ENCODE measurements around the gene ASB10. TPM values are rescaled to one million over a fixed set of nuclear protein-coding genes. Genes with fewer than 3 reads are reported as not detected.

Gene ASB10
- total and polyA plus RNA-seq, 2 of the 13 experiments (the other 11 are each of a cell fraction or from before 2014, with no cell fraction given), result not detected

GRCh38 chr7:151168003-151168786 is 18.9 kb downstream of the ASB10 start (continued):
- TF ChIP-seq ZNF614 (CRISPR knock-in tag; IDR thresholded peaks at IDR 0.05; ENCODE audit: borderline replicate concordance) (no peak), HNRNPLL (IDR thresholded peaks at IDR 0.05; ENCODE audit: low read depth, low read length, poor library complexity, severe bottlenecking) (peak; percentile 27), RAD21 (CRISPR knock-in tag; IDR thresholded peaks at IDR 0.05) (peak; percentile 38; the same call in 1 of the 2 replicates), ZNF430 (CRISPR knock-in tag; IDR thresholded peaks at IDR 0.05) (no peak), ZNF768 (CRISPR knock-in tag; IDR thresholded peaks at IDR 0.05) (peak; percentile 48; the same call in 1 of the 2 replicates), FOXP1 (IDR thresholded peaks at IDR 0.05) (no peak), FOXP1 (CRISPR knock-in tag; IDR thresholded peaks at IDR 0.05) (no peak), RBM39 (IDR thresholded peaks at IDR 0.05; ENCODE audit: low read depth, low read length, poor library complexity, severe bottlenecking) (peak; percentile 56), MTF2 (CRISPR knock-in tag; IDR thresholded peaks at IDR 0.05; ENCODE audit: borderline replicate concordance) (peak; percentile 97), SSRP1 (CRISPR knock-in tag; IDR thresholded peaks at IDR 0.05) (no peak), ZNF256 (CRISPR knock-in tag; conservative IDR thresholded peaks at IDR 0.05) (no peak), CEBPG (CRISPR knock-in tag; IDR thresholded peaks at IDR 0.05) (no peak), ZFX (CRISPR knock-in tag; IDR thresholded peaks at IDR 0.05; ENCODE audit: low read depth) (no peak)
- TF ChIP-seq, protein P1, sequence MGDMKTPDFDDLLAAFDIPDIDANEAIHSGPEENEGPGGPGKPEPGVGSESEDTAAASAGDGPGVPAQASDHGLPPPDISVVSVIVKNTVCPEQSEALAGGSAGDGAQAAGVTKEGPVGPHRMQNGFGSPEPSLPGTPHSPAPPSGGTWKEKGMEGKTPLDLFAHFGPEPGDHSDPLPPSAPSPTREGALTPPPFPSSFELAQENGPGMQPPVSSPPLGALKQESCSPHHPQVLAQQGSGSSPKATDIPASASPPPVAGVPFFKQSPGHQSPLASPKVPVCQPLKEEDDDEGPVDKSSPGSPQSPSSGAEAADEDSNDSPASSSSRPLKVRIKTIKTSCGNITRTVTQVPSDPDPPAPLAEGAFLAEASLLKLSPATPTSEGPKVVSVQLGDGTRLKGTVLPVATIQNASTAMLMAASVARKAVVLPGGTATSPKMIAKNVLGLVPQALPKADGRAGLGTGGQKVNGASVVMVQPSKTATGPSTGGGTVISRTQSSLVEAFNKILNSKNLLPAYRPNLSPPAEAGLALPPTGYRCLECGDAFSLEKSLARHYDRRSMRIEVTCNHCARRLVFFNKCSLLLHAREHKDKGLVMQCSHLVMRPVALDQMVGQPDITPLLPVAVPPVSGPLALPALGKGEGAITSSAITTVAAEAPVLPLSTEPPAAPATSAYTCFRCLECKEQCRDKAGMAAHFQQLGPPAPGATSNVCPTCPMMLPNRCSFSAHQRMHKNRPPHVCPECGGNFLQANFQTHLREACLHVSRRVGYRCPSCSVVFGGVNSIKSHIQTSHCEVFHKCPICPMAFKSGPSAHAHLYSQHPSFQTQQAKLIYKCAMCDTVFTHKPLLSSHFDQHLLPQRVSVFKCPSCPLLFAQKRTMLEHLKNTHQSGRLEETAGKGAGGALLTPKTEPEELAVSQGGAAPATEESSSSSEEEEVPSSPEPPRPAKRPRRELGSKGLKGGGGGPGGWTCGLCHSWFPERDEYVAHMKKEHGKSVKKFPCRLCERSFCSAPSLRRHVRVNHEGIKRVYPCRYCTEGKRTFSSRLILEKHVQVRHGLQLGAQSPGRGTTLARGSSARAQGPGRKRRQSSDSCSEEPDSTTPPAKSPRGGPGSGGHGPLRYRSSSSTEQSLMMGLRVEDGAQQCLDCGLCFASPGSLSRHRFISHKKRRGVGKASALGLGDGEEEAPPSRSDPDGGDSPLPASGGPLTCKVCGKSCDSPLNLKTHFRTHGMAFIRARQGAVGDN (CRISPR knock-in tag; IDR thresholded peaks at IDR 0.05), result peak; percentile 30; the same call in 1 of the 2 replicates
- TF ChIP-seq, protein P2, sequence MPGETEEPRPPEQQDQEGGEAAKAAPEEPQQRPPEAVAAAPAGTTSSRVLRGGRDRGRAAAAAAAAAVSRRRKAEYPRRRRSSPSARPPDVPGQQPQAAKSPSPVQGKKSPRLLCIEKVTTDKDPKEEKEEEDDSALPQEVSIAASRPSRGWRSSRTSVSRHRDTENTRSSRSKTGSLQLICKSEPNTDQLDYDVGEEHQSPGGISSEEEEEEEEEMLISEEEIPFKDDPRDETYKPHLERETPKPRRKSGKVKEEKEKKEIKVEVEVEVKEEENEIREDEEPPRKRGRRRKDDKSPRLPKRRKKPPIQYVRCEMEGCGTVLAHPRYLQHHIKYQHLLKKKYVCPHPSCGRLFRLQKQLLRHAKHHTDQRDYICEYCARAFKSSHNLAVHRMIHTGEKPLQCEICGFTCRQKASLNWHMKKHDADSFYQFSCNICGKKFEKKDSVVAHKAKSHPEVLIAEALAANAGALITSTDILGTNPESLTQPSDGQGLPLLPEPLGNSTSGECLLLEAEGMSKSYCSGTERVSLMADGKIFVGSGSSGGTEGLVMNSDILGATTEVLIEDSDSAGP (CRISPR knock-in tag; IDR thresholded peaks at IDR 0.05; ENCODE audit: borderline replicate concordance), result 0 out of 2 replicates have a peak, but pooled peaks have one; percentile 26
